Lung (tissue), 12 donors: ENCODE data around the gene CEACAM5. TPM values are rescaled to one million over a fixed set of nuclear protein-coding genes. Genes with fewer than 3 reads are reported as not detected.
A peak's percentile ranks its signal among the peaks of the same experiment; 100 is the strongest.

ENCODE experiments used
- ATAC-seq: fragments of 200-7000 bp; cut with Tn5 transposase; one replicate; pipeline ENCODE4 v1.9.1; 2020; ENCODE audit warnings: moderate number of reproducible peaks; ENCODE audit not compliant: insufficient read depth, low FRiP score
- DNase-seq, 3 donors: peaks; one replicate each; pipeline ENCODE4 v3.0.0-alpha.2; 2013 to 2017
- H3K27ac ChIP-seq, 2 donors: one replicate each; pipeline ENCODE4 v1.5.1; 2013; ENCODE audit warnings: mild to moderate bottlenecking in 2 of 2, moderate library complexity in 2 of 2, control low read depth in 1 of 2, inconsistent platforms in 1 of 2, low read depth in 1 of 2, low read length in 1 of 2
- H3K27me3 ChIP-seq, 3 donors: one replicate each; pipeline ENCODE4 v1.5.1; 2013; ENCODE audit warnings: low read length in 2 of 3; ENCODE audit not compliant: control insufficient read depth in 3 of 3, insufficient read depth in 3 of 3
- H3K36me3 ChIP-seq, 4 donors: one replicate each; pipeline ENCODE4 v1.5.1; 2013; ENCODE audit warnings: low read length in 4 of 4, mild to moderate bottlenecking in 1 of 4, moderate library complexity in 1 of 4; ENCODE audit not compliant: control insufficient read depth in 4 of 4, insufficient read depth in 4 of 4
- H3K4me1 ChIP-seq, 5 donors: one replicate each; pipeline ENCODE4 v1.5.1; 2013; ENCODE audit warnings: low read length in 5 of 5, mild to moderate bottlenecking in 2 of 5, moderate library complexity in 1 of 5; ENCODE audit not compliant: control insufficient read depth in 5 of 5, insufficient read depth in 5 of 5
- H3K4me3 ChIP-seq: one replicate; pipeline ENCODE4 v1.5.1; 2013; ENCODE audit warnings: mild to moderate bottlenecking, control low read depth, moderate library complexity
- H3K9ac ChIP-seq, 2 donors: one replicate each; pipeline ENCODE4 v1.5.1; 2013; ENCODE audit warnings: low read length in 2 of 2, control low read depth in 1 of 2; ENCODE audit not compliant: insufficient read depth in 1 of 2
- H3K9me3 ChIP-seq, 4 donors: one replicate each; pipeline ENCODE4 v1.5.1; 2013; ENCODE audit warnings: low read length in 3 of 4, mild to moderate bottlenecking in 1 of 4, moderate library complexity in 1 of 4; ENCODE audit not compliant: control insufficient read depth in 4 of 4, insufficient read depth in 3 of 4
- CTCF ChIP-seq: IDR thresholded peaks from 2 replicates; pipeline ENCODE4 v1.5.1; 2012; ENCODE audit warnings: mild to moderate bottlenecking; ENCODE audit errors: control extremely low read depth, extremely low read depth
- WGBS, 2 donors: extraction: QIAGEN DNeasy Blood & Tissue Kit; methylation state at CpG; one replicate each; pipeline ENCODE4 v1.1.7; 2013; 5-methylcytosine and 5-hydroxymethylcytosine counted together
- polyA plus RNA-seq, 2 donors: library from polyadenylated mRNA; stranded (reverse); fragments of 200-250 nt; gene quantifications; one replicate each; pipeline ENCODE4 v1.2.1, GENCODE V29; 2013
- total RNA-seq, 2 donors: library from RNA; depleted of rRNA in 1 of 2; stranded (reverse); fragments of >200 nt in 1 of 2; gene quantifications; one replicate each; pipeline ENCODE4 v1.2.1, GENCODE V29; 2014 to 2021
- donor health status: control.
- donor health status: control.
- donor health status: Bipolar disorder and iron deficiency.
- donor health status: healthy.
- donor health status: DM: yes; HTN: yes; CAD: no.

Gene CEACAM5
- total and polyA plus RNA-seq, 4 donors, result 0.11 to 37.9 (median 6.1) TPM

- Histone ChIP-seq H3K27ac (peak overlapping the region in 1 of 2 donors; percentile 61), H3K36me3 (no peaks in the 10 kb centered on the region), H3K9me3 (no peaks in the 10 kb centered on the region), H3K9ac (no peak overlapping the region), H3K27me3 (no peaks in the 10 kb centered on the region), H3K4me3 (no peak overlapping the region), H3K4me1 (peaks cover 0 to 11% (median 0%) of the 10 kb centered on the region in 5 donors)
- peak; percentile 88 for ATAC-seq
- DNase-seq, result no peak
- no peak for TF ChIP-seq CTCF
- 45 to 58% methylated on average over 6 of the region's 6 CpGs for WGBS, 2 donors
Measured at GRCh38 chr19:41774515-41774980, 66.1 kb downstream of the CEACAM5 start.

- WGBS, 2 donors, result 73 to 80% methylated on average over 2 of the region's 2 CpGs
- DNase-seq (peak in 1 of 3 donors; percentile 40), ATAC-seq (no peak)
- TF ChIP-seq CTCF, result no peak
- no peak overlapping the region for H3K27ac ChIP-seq
- H3K4me3 ChIP-seq, result no peak overlapping the region
- no peak overlapping the region for H3K9ac ChIP-seq
- no peaks in the 10 kb centered on the region for H3K9me3 ChIP-seq
- H3K27me3 ChIP-seq, result no peaks in the 10 kb centered on the region
- H3K4me1 ChIP-seq, result peaks cover 0 to 11% (median 0%) of the 10 kb centered on the region in 5 donors
- H3K36me3 ChIP-seq, result no peaks in the 10 kb centered on the region
Measured at GRCh38 chr19:41776700-41777099, 68.3 kb downstream of the CEACAM5 start.

Other genes with a start within 250 kb of the CEACAM5 start
- gene CEACAM21, start 132.5 kb upstream of the CEACAM5 start, total RNA-seq, result 10 to 100 TPM in 1 of 2 donors, 1 to 10 TPM in 1; 6.5 to 12.2 TPM
- gene CEACAM21, start 132.5 kb upstream of the CEACAM5 start, polyA plus RNA-seq, result 10 to 100 TPM in 1 of 2 donors, 1 to 10 TPM in 1; 9.6 to 10.9 TPM
- 10 to 100 TPM in 1 of 2 donors, 1 to 10 TPM in 1; 2.1 to 15.9 TPM for gene CEACAM4, start 81.6 kb upstream of the CEACAM5 start, total RNA-seq
- 10 to 100 TPM in 1 of 2 donors, 1 to 10 TPM in 1; 4.5 to 30.0 TPM for gene CEACAM4, start 81.6 kb upstream of the CEACAM5 start, polyA plus RNA-seq
- gene CEACAM7, start 20.4 kb upstream of the CEACAM5 start, total RNA-seq, result under 1 TPM; 0.11 to 0.37 TPM
- gene CEACAM7, start 20.4 kb upstream of the CEACAM5 start, polyA plus RNA-seq, result under 1 TPM; 0.15 to 0.41 TPM
- 100 to 1,000 TPM in 1 of 2 donors, 1 to 10 TPM in 1; 5.2 to 280 TPM for gene CEACAM6, start 46.9 kb downstream of the CEACAM5 start, total RNA-seq
- gene CEACAM6, start 46.9 kb downstream of the CEACAM5 start, polyA plus RNA-seq, result 100 to 1,000 TPM; 101 to 185 TPM
- gene CEACAM3, start 88.0 kb downstream of the CEACAM5 start, total RNA-seq, result 1 to 10 TPM; 3.1 to 4.3 TPM
- gene CEACAM3, start 88.0 kb downstream of the CEACAM5 start, polyA plus RNA-seq, result 10 to 100 TPM in 1 of 2 donors, 1 to 10 TPM in 1; 1.2 to 21.9 TPM
- gene LYPD4, start 136.1 kb downstream of the CEACAM5 start, total RNA-seq, result not detected
- gene LYPD4, start 136.1 kb downstream of the CEACAM5 start, polyA plus RNA-seq, result not detected
- not detected for gene DMRTC2, start 136.4 kb downstream of the CEACAM5 start, total RNA-seq
- under 1 TPM in 1 of 2 donors, not detected in 1; 0.03 TPM for gene DMRTC2, start 136.4 kb downstream of the CEACAM5 start, polyA plus RNA-seq
- gene RPS19, start 151.6 kb downstream of the CEACAM5 start, total RNA-seq, result 1,000 to 10,000 TPM; 1,039 to 1,726 TPM
- 1,000 to 10,000 TPM; 1,953 to 4,419 TPM for gene RPS19, start 151.6 kb downstream of the CEACAM5 start, polyA plus RNA-seq
- 10 to 100 TPM in 1 of 2 donors, 1 to 10 TPM in 1; 2.6 to 14.8 TPM for gene CD79A, start 168.7 kb downstream of the CEACAM5 start, total RNA-seq
- 1 to 10 TPM; 1.4 to 9.2 TPM for gene CD79A, start 168.7 kb downstream of the CEACAM5 start, polyA plus RNA-seq
- gene ARHGEF1, start 174.6 kb downstream of the CEACAM5 start, total RNA-seq, result 100 to 1,000 TPM in 1 of 2 donors, 10 to 100 TPM in 1; 55.4 to 231 TPM
- 100 to 1,000 TPM; 138 to 215 TPM for gene ARHGEF1, start 174.6 kb downstream of the CEACAM5 start, polyA plus RNA-seq
- under 1 TPM in 1 of 2 donors, not detected in 1; 0.67 TPM for gene ERFL, start 219.8 kb downstream of the CEACAM5 start, total RNA-seq
- under 1 TPM; 0.16 to 0.37 TPM for gene ERFL, start 219.8 kb downstream of the CEACAM5 start, polyA plus RNA-seq